Measurements from ENCODE around the gene PLSCR5. TPM values are rescaled to one million over a fixed set of nuclear protein-coding genes. Genes with fewer than 3 reads are reported as not detected.

PLSCR5 gene
- total and polyA plus RNA-seq, 2 donors (not counting 3 experiments of a cell fraction or from before 2014, with no cell fraction given) = not detected

- POLR2A ChIA-PET = no interaction called here
These were observed 11.4 kb downstream of the PLSCR5 start for GRCh38 chr3:146593776-146594175.

More at GRCh38 chr3:146593776-146594175, 11.4 kb downstream of the PLSCR5 start:
- Histone ChIP-seq H3K9ac (replicated peaks; ENCODE audit: extremely low read depth, insufficient read depth, low read length) (no peak overlapping the region), H3K27ac (ENCODE audit: insufficient read depth, low read depth, low read length) (no peak overlapping the region), H4K20me1 (replicated peaks; ENCODE audit: control insufficient read depth, extremely low read depth, insufficient read depth, low read length) (no peaks in the 10 kb centered on the region), H3K36me3 (ENCODE audit: control insufficient read depth in 2 of 2, extremely low read depth in 1 of 2, insufficient read depth in 2 of 2, low read length in 2 of 2) (no peaks in the 10 kb centered on the region), H3K4me3 (replicated peaks in 1 of 3; ENCODE audit: insufficient read depth in 1 of 3, low read depth in 1 of 3, low read length in 3 of 3) (no peak overlapping the region), H3K9me3 (replicated peaks; ENCODE audit: control insufficient read depth, insufficient read depth, low read length) (no peaks in the 10 kb centered on the region), H3K4me2 (ENCODE audit: insufficient read depth, low read length) (no peak overlapping the region), H3K4me1 (ENCODE audit: control insufficient read depth, extremely low read depth, insufficient read depth, low read length) (no peaks in the 10 kb centered on the region), H2AFZ (ENCODE audit: low read depth, low read length) (no peak overlapping the region), H3K27me3 (ENCODE audit: control insufficient read depth in 2 of 2, insufficient read depth in 2 of 2, low read length in 2 of 2) (no peaks in the 10 kb centered on the region), H3K9me1 (replicated peaks; ENCODE audit: control insufficient read depth, extremely low read depth, insufficient read depth, low read length) (no peaks in the 10 kb centered on the region), H3K79me2 (ENCODE audit: control insufficient read depth, insufficient read depth, low read length) (no peaks in the 10 kb centered on the region)
- CTCF ChIA-PET = interaction anchor here (0.8 to 7.2 kb wide), 10 partner anchors 9 to 267 kb away, joined by 3 to 122 read pairs (median 8); partner anchors contain the start of gene PLSCR5
- BruUV-seq (replicated peaks) = no TSS peak
- DNase-seq (ENCODE audit: low read depth, low spot score) = no peak
- no peak for FAIRE-seq
- dilution Hi-C loops (cut with MboI; ENCODE audit: extremely low pct_ligation_motif_present, low sequenced_read_pairs) = no loop called here
- intact Hi-C loops (cut with micrococcal nuclease) = loop anchor here (5.0 kb wide), 2 partner anchors 261 to 526 kb away; no protein-coding TSS in a partner anchor
- no peak for TF ChIP-seq GATA2 (IDR thresholded peaks at IDR 0.05; ENCODE audit: insufficient read depth, insufficient read length, low read depth, low read length)
- TF ChIP-seq POLR2AphosphoS5 (IDR thresholded peaks at IDR 0.05; ENCODE audit: insufficient read depth, low read depth, low read length) = no peak
- TF ChIP-seq FOS (IDR thresholded peaks at IDR 0.05; ENCODE audit: borderline replicate concordance, insufficient read depth, low read length) = no peak
- no peak for TF ChIP-seq MAX (IDR thresholded peaks at IDR 0.05; ENCODE audit: insufficient read depth, insufficient read length)
- no peak for TF ChIP-seq CTCF (IDR thresholded peaks at IDR 0.05; ENCODE audit: extremely low read depth in 1 of 2, insufficient read depth in 1 of 2, low read depth in 1 of 2, low read length in 2 of 2)
- TF ChIP-seq EZH2 (IDR thresholded peaks at IDR 0.05; ENCODE audit: borderline replicate concordance, low read depth, low read length, severe bottlenecking) = no peak
- TF ChIP-seq MYC (IDR thresholded peaks at IDR 0.05; ENCODE audit: low read depth, low read length) = no peak
- no peak for TF ChIP-seq JUN (IDR thresholded peaks at IDR 0.05; ENCODE audit: borderline replicate concordance, insufficient read depth, insufficient read length, low read depth)
- no peak for TF ChIP-seq POLR2A (IDR thresholded peaks at IDR 0.05; ENCODE audit: low read depth, low read length)

All from endothelial cell of umbilical vein (primary cell).